SK-N-SH (cell line): ENCODE measurements around the gene CATSPER3. TPM values are rescaled to one million over a fixed set of nuclear protein-coding genes. Genes with fewer than 3 reads are reported as not detected.

Source experiments
- CTCF ChIA-PET: fragments of 300-600, 350-600 bp; formaldehyde crosslinking; extraction: SDS; loops from one replicate; lab custom pipeline; 2021; lab: Yijun Ruan, JAX
- POLR2A ChIA-PET: fragments of 350-600 bp; sonication (Branson Sonifier 250); formaldehyde crosslinking; extraction: SDS; loops from one replicate; lab custom pipeline; 2020; ENCODE audit warnings: antibody characterized with exemption, inconsistent platforms; lab: Yijun Ruan, JAX
- DNase-seq: peaks from one replicate; pipeline ENCODE4 v3.0.0; 2012
- H2AFZ ChIP-seq: fragments of 200-600 bp; sonication (generic); 2 replicates; pipeline ENCODE4 v1.8.1; 2016; ENCODE audit warnings: antibody characterized with exemption, mild to moderate bottlenecking, low read depth
- H3F3A ChIP-seq: fragments of 200-600 bp; sonication (generic); replicated peaks from 2 replicates; pipeline ENCODE3; 2016; ENCODE audit warnings: antibody characterized with exemption, mild to moderate bottlenecking; ENCODE audit not compliant: insufficient read depth
- H3K27ac ChIP-seq, 2 experiments: fragments of 200-500 bp in 1 of 2; fragments of 200-600 bp in 1 of 2; sonication (Bioruptor generic) in 1 of 2; sonication (generic), shearing (Covaris generic) in 1 of 2; 2 replicates each; pipeline versions ENCODE4 v1.5.1 to v1.6.1; 2014 to 2016; ENCODE audit warnings: low read depth in 2 of 2, inconsistent platforms in 1 of 2, low read length in 1 of 2, mild to moderate bottlenecking in 1 of 2, mixed read lengths in 1 of 2
- H3K27me3 ChIP-seq: fragments of 200-600 bp; sonication (generic), shearing (Covaris generic); 2 replicates; pipeline ENCODE4 v1.6.1; 2016; ENCODE audit warnings: mixed run types; ENCODE audit not compliant: insufficient read depth
- H3K36me3 ChIP-seq, 2 experiments: fragments of 200-500 bp in 1 of 2; fragments of 200-600 bp in 1 of 2; sonication (Bioruptor generic) in 1 of 2; sonication (generic) in 1 of 2; replicated peaks in 1 of 2; 2 replicates each; pipeline versions ENCODE3 to v1.5.1; 2014 to 2016; ENCODE audit warnings: low read length in 1 of 2, mild to moderate bottlenecking in 1 of 2; ENCODE audit not compliant: insufficient read depth in 2 of 2, control insufficient read depth in 1 of 2
- H3K4me1 ChIP-seq, 2 experiments: fragments of 200-500 bp in 1 of 2; fragments of 200-600 bp in 1 of 2; sonication (Bioruptor generic) in 1 of 2; sonication (generic), shearing (Covaris generic) in 1 of 2; 2 replicates each; pipeline versions ENCODE4 v1.5.1 to v1.6.1; 2014 to 2016; ENCODE audit warnings: low read depth in 1 of 2, low read length in 1 of 2, mixed run types in 1 of 2; ENCODE audit not compliant: insufficient read depth in 2 of 2, control insufficient read depth in 1 of 2
- H3K4me2 ChIP-seq: fragments of 200-600 bp; sonication (generic), shearing (Covaris generic); 2 replicates; pipeline ENCODE4 v1.6.1; 2017; ENCODE audit warnings: mixed run types
- H3K4me3 ChIP-seq, 2 experiments: fragments of 200-500 bp in 1 of 2; fragments of 200-600 bp in 1 of 2; sonication (Bioruptor generic) in 1 of 2; sonication (generic), shearing (Covaris generic) in 1 of 2; 2 replicates each; pipeline versions ENCODE4 v1.5.1 to v1.8.1; 2014 to 2016; ENCODE audit warnings: low read depth in 2 of 2, inconsistent platforms in 1 of 2, low read length in 1 of 2, mild to moderate bottlenecking in 1 of 2, mixed read lengths in 1 of 2, moderate library complexity in 1 of 2
- H3K79me2 ChIP-seq: fragments of 200-600 bp; sonication (generic); 2 replicates; pipeline ENCODE4 v1.8.1; 2017; ENCODE audit warnings: mild to moderate bottlenecking; ENCODE audit not compliant: insufficient read depth
- H3K9ac ChIP-seq: fragments of 200-600 bp; sonication (generic); 2 replicates; pipeline ENCODE4 v1.6.1; 2017; ENCODE audit warnings: mixed run types
- H3K9me2 ChIP-seq: fragments of 200-600 bp; sonication (generic); 2 replicates; pipeline ENCODE4 v1.6.1; 2017; ENCODE audit warnings: mixed run types
- H3K9me3 ChIP-seq: fragments of 200-600 bp; sonication (generic); 2 replicates; pipeline ENCODE4 v1.6.1; 2017; ENCODE audit warnings: mixed run types, mild to moderate bottlenecking, moderate library complexity
- H4K20me1 ChIP-seq: fragments of 200-600 bp; sonication (generic); 2 replicates; pipeline ENCODE4 v1.6.1; 2017; ENCODE audit warnings: mild to moderate bottlenecking, mixed run types; ENCODE audit not compliant: insufficient read depth
- CHD2 ChIP-seq: fragments of 150-350 bp; IDR thresholded peaks from 2 replicates; pipeline ENCODE4 v1.6.1; 2018; ENCODE audit warnings: low read length; ENCODE audit not compliant: partially characterized antibody
- EP300 ChIP-seq, 2 experiments: IDR thresholded peaks; 2 replicates each; pipeline versions ENCODE4 v1.4.0 to v1.6.1; 2012; ENCODE audit warnings: borderline replicate concordance in 1 of 2, low read depth in 1 of 2, low read length in 1 of 2
- EZH2phosphoT487 ChIP-seq: fragments of 200-600 bp; sonication (generic); IDR thresholded peaks from 2 replicates; pipeline ENCODE4 v1.6.1; 2017; ENCODE audit warnings: low read depth, mixed run types, mild to moderate bottlenecking, antibody characterized with exemption, moderate library complexity, borderline replicate concordance
- GATA2 ChIP-seq: sonication (generic); formaldehyde crosslinking; IDR thresholded peaks from 2 replicates; pipeline ENCODE4 v1.5.0; 2020; ENCODE audit warnings: mild to moderate bottlenecking, missing genetic modification reagents
- IRF3 ChIP-seq: fragments of 150-350 bp; IDR thresholded peaks from 2 replicates; pipeline ENCODE4 v1.6.1; 2016; ENCODE audit warnings: mild to moderate bottlenecking, low read depth, low read length
- MEF2A ChIP-seq: IDR thresholded peaks from 2 replicates; pipeline ENCODE4 v1.4.0; 2012; ENCODE audit warnings: low read depth, borderline replicate concordance
- MXI1 ChIP-seq: IDR thresholded peaks from 2 replicates; pipeline ENCODE4 v1.6.1; 2012; ENCODE audit warnings: mild to moderate bottlenecking, low read depth, low read length, improper control_type of control experiment
- NFIC ChIP-seq: IDR thresholded peaks from 2 replicates; pipeline ENCODE4 v1.4.0; 2012; ENCODE audit warnings: borderline replicate concordance
- RXRA ChIP-seq: IDR thresholded peaks from 2 replicates; pipeline ENCODE4 v1.4.0; 2012; ENCODE audit warnings: low read depth, mild to moderate bottlenecking, borderline replicate concordance
- TAF1 ChIP-seq: IDR thresholded peaks from 2 replicates; pipeline ENCODE4 v1.6.1; 2012; ENCODE audit warnings: low read depth, mild to moderate bottlenecking, low read length, moderate library complexity, borderline replicate concordance
- TCF12 ChIP-seq: IDR thresholded peaks from 2 replicates; pipeline ENCODE4 v1.4.0; 2012
- USF1 ChIP-seq: IDR thresholded peaks from 2 replicates; pipeline ENCODE4 v1.4.0; 2012; ENCODE audit warnings: low read depth, borderline replicate concordance
- YY1 ChIP-seq: IDR thresholded peaks from 2 replicates; pipeline ENCODE4 v1.4.0; 2012; ENCODE audit warnings: low read depth, mild to moderate bottlenecking
- WGBS: methylation state at CpG from one replicate; pipeline ENCODE4 v1.1.6; 2017; ENCODE audit warnings: low lambda C conversion rate; 5-methylcytosine and 5-hydroxymethylcytosine counted together
- polyA plus RNA-seq, 3 experiments: library from polyadenylated mRNA; depleted of rRNA; stranded (reverse); fragments of >200 nt; gene quantifications; 2 replicates each; pipeline ENCODE4 v1.2.3, GENCODE V29; 2012
- TF ChIP-seq, protein P1 (sequence below): fragments of 150-350 bp; IDR thresholded peaks from 2 replicates; pipeline ENCODE4 v1.6.1; 2017; ENCODE audit warnings: antibody characterized with exemption, low read length, low read depth, borderline replicate concordance
- TF ChIP-seq, protein P2 (sequence below): IDR thresholded peaks from 2 replicates; pipeline ENCODE4; 2012

CATSPER3 gene
- polyA plus RNA-seq, 1 of the 3 experiments (the other 2 are of a cell fraction), result 0.26 TPM

DNA sequence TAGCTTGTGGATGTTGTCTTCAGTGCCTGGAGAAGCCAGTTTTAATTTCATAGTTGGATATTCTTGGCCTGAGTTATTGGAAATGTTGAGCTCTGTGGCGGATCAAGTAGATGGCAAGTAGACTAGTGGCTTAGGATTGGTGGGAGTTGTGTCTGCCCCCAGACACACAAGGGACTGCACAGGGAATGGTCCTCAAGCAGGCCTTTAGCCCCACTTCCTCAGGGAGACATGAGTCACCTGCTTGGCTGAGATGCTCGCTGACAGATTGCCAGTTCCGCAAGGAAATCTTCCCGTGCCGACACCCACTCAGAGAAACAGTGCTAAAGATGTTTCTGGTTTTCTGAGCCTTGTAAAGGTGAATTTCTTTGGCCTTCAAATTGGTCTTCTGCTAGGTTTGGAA, 18.8 kb upstream of the CATSPER3 start:
- no peak overlapping the region for H3K4me3 ChIP-seq
- peaks cover 0 to 5% of the 10 kb centered on the region in 2 experiments for H3K36me3 ChIP-seq
- no peak overlapping the region for H2AFZ ChIP-seq
- H3K79me2 ChIP-seq, result no peaks in the 10 kb centered on the region
- CTCF ChIA-PET, result interaction anchor here (1.0 kb wide), 1 partner anchor 15 kb away, joined by 3 read pairs; no protein-coding TSS in a partner anchor
- 84% methylated on average over 5 of the region's 5 CpGs for WGBS
- no peaks in the 10 kb centered on the region for H3K27me3 ChIP-seq
- H4K20me1 ChIP-seq, result no peaks in the 10 kb centered on the region
- 0 out of 2 replicates have a peak, but pooled peaks cover 5% of the 10 kb centered on the region for H3K9me3 ChIP-seq
- no peak overlapping the region for H3K4me2 ChIP-seq
- H3K9ac ChIP-seq, result no peak overlapping the region
- peaks cover 0 to 19% of the 10 kb centered on the region in 2 experiments; a peak in 2 of 4 replicates for H3K4me1 ChIP-seq
- no peak overlapping the region for H3K27ac ChIP-seq
- peaks cover 7% of the 10 kb centered on the region for H3F3A ChIP-seq
- no peak for DNase-seq
- TF ChIP-seq EP300 (IDR thresholded peaks at IDR 0.05; ENCODE audit: borderline replicate concordance in 1 of 2, low read depth in 1 of 2, low read length in 1 of 2) (no peak), MXI1 (no peak), TCF12 (no peak), TAF1 (no peak), USF1 (no peak), NFIC (no peak), GATA2 (CRISPR knock-in tag) (no peak), MEF2A (no peak), YY1 (no peak), CHD2 (no peak), EZH2phosphoT487 (no peak), RXRA (no peak), IRF3 (no peak)
- TF ChIP-seq, protein P1, sequence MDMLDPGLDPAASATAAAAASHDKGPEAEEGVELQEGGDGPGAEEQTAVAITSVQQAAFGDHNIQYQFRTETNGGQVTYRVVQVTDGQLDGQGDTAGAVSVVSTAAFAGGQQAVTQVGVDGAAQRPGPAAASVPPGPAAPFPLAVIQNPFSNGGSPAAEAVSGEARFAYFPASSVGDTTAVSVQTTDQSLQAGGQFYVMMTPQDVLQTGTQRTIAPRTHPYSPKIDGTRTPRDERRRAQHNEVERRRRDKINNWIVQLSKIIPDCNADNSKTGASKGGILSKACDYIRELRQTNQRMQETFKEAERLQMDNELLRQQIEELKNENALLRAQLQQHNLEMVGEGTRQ, result no peak
- TF ChIP-seq, protein P2, sequence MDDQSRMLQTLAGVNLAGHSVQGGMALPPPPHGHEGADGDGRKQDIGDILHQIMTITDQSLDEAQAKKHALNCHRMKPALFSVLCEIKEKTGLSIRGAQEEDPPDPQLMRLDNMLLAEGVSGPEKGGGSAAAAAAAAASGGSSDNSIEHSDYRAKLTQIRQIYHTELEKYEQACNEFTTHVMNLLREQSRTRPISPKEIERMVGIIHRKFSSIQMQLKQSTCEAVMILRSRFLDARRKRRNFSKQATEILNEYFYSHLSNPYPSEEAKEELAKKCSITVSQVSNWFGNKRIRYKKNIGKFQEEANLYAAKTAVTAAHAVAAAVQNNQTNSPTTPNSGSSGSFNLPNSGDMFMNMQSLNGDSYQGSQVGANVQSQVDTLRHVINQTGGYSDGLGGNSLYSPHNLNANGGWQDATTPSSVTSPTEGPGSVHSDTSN, result no peak
- H3K9me2 ChIP-seq, result no peaks in the 10 kb centered on the region
- POLR2A ChIA-PET, result interaction anchor here (0.6 kb wide), 1 partner anchor 38 kb away, joined by 4 read pairs; no protein-coding TSS in a partner anchor
